ENCODE data around the gene GLIS1. TPM values are rescaled to one million over a fixed set of nuclear protein-coding genes. Genes with fewer than 3 reads are reported as not detected.

GLIS1 gene
- total RNA-seq, 1 experiment from 2014 or later = 0.28 TPM

- TF ChIP-seq CTCF (conservative IDR thresholded peaks at IDR 0.05) = no peak
- Histone ChIP-seq H3K14ac (ENCODE audit: insufficient read depth, low read length) (no peak overlapping the region; the same call in 1 of the 2 replicates), H3K9me3 (ENCODE audit: control insufficient read depth, low read depth, low read length) (no peaks in the 10 kb centered on the region), H3K4me1 (ENCODE audit: insufficient read depth, low read length) (peaks cover 6% of the 10 kb centered on the region; the same call in 1 of the 2 replicates), H3K27ac (ENCODE audit: insufficient read length, low read depth, low read length) (no peak overlapping the region), H3K79me2 (ENCODE audit: insufficient read depth, low read length) (no peaks in the 10 kb centered on the region), H3K18ac (ENCODE audit: insufficient read length, low read depth, low read length) (no peak overlapping the region), H4K8ac (replicated peaks; ENCODE audit: insufficient read length, low read depth, low read length) (no peak overlapping the region), H4K20me1 (ENCODE audit: control insufficient read depth, insufficient read depth, insufficient read length) (no peaks in the 10 kb centered on the region), H3K23ac (ENCODE audit: insufficient read length, low read depth, low read length) (no peak overlapping the region), H3K27me3 (ENCODE audit: insufficient read depth, low read length) (no peaks in the 10 kb centered on the region), H3K4me2 (ENCODE audit: insufficient read depth, insufficient read length, low read length) (no peak overlapping the region), H3T11ph (ENCODE audit: low read length) (no peak overlapping the region), H3K79me1 (ENCODE audit: insufficient read depth, low read depth, low read length, poor library complexity, severe bottlenecking) (no peaks in the 10 kb centered on the region), H3K56ac (ENCODE audit: insufficient read length, low read depth, low read length) (no peak overlapping the region), H2BK20ac (ENCODE audit: low read depth, low read length, poor library complexity, severe bottlenecking) (no peak overlapping the region), H2AFZ (ENCODE audit: low read length) (no peak overlapping the region), H3K4ac (ENCODE audit: low read depth, low read length) (no peak overlapping the region), H2BK15ac (ENCODE audit: low read depth, low read length) (no peak overlapping the region), H2BK12ac (ENCODE audit: insufficient read length, low read depth, low read length) (no peak overlapping the region), H4K5ac (ENCODE audit: insufficient read length, low read depth, low read length) (no peak overlapping the region), H3K9ac (ENCODE audit: extremely low read depth, insufficient read length, low read length) (no peak overlapping the region), H3K23me2 (ENCODE audit: insufficient read length, low read depth, low read length, poor library complexity, severe bottlenecking) (no peaks in the 10 kb centered on the region), H2AK5ac (ENCODE audit: insufficient read length, low read length) (no peak overlapping the region), H4K91ac (ENCODE audit: insufficient read length, low read depth, low read length) (no peak overlapping the region), H2BK5ac (ENCODE audit: insufficient read length, low read length) (no peak overlapping the region), H2BK120ac (ENCODE audit: low read depth, low read length, poor library complexity, severe bottlenecking) (no peak overlapping the region)
- Mint-ChIP-seq H3K36me3 (ENCODE audit: insufficient read depth in 1 of 3, low read depth in 3 of 3) (peaks cover 0 to 2% (median 0%) of the 10 kb centered on the region in 3 experiments; a peak in 2 of 7 replicates), H3K4me1 (peaks cover 43 to 53% of the 10 kb centered on the region in 2 experiments), H3K9me3 (0 out of 5 replicates have a peak, but pooled peaks cover 0 to 4% of the 10 kb centered on the region in 2 experiments), H3K27me3 (ENCODE audit: low read depth) (peaks cover 6% of the 10 kb centered on the region), H3K4me3 (no peak overlapping the region), H3K27ac (no peak overlapping the region)
- no peak for DNase-seq
- no CpG with 5 or more reads among the region's 8 CpGs for WGBS (ENCODE audit: extremely low coverage, insufficient read length, low lambda C conversion rate)
Measured at GRCh38 chr1:53702341-53702740, 36.6 kb downstream of the GLIS1 start.
